HepG2 (cell line): ENCODE data around the gene B4GALT1. TPM values are rescaled to one million over a fixed set of nuclear protein-coding genes. Genes with fewer than 3 reads are reported as not detected.

ENCODE experiments used
- CAMTA2 ChIP-seq: sonication (generic); formaldehyde crosslinking; IDR thresholded peaks from 2 replicates; pipeline ENCODE4 v1.4.0; 2020; ENCODE audit warnings: mild to moderate bottlenecking, missing genetic modification reagents, borderline replicate concordance
- ELK4 ChIP-seq: sonication (generic); formaldehyde crosslinking; IDR thresholded peaks from 2 replicates; pipeline ENCODE4 v1.9.0; 2021; ENCODE audit warnings: missing genetic modification reagents, borderline replicate concordance
- FOXM1 ChIP-seq: sonication (generic); formaldehyde crosslinking; IDR thresholded peaks from 2 replicates; pipeline ENCODE4 v1.5.0; 2020; ENCODE audit warnings: missing genetic modification reagents
- HMGXB3 ChIP-seq: sonication (generic); formaldehyde crosslinking; IDR thresholded peaks from 2 replicates; pipeline ENCODE4 v1.4.0; 2020; ENCODE audit warnings: missing genetic modification reagents, borderline replicate concordance
- KLF11 ChIP-seq: IDR thresholded peaks from 2 replicates; pipeline ENCODE4 v1.6.1; 2016; ENCODE audit warnings: missing compliant biosample characterization
- NCOA5 ChIP-seq: sonication (generic); formaldehyde crosslinking; IDR thresholded peaks from 2 replicates; pipeline ENCODE4 v1.4.0; 2020; ENCODE audit warnings: missing genetic modification reagents
- RAD51 ChIP-seq: fragments of 450-650 bp; IDR thresholded peaks from 2 replicates; pipeline ENCODE4 v1.6.1; 2016; ENCODE audit warnings: borderline replicate concordance
- ZBTB4 ChIP-seq: sonication (generic); formaldehyde crosslinking; IDR thresholded peaks from 2 replicates; pipeline ENCODE4 v1.4.0; 2020; ENCODE audit warnings: missing genetic modification reagents, mild to moderate bottlenecking, borderline replicate concordance
- ZNF18 ChIP-seq: sonication (generic); formaldehyde crosslinking; IDR thresholded peaks from 2 replicates; pipeline ENCODE4 v1.8.0; 2022; ENCODE audit warnings: mild to moderate bottlenecking, missing genetic modification reagents; ENCODE audit not compliant: insufficient replicate concordance
- ZNF232 ChIP-seq: sonication (generic); formaldehyde crosslinking; IDR thresholded peaks from 2 replicates; pipeline ENCODE4 v1.4.0; 2020; ENCODE audit warnings: missing genetic modification reagents, borderline replicate concordance
- ZNF331 ChIP-seq: sonication (generic); formaldehyde crosslinking; IDR thresholded peaks from 2 replicates; pipeline ENCODE4 v1.4.0; 2020; ENCODE audit warnings: missing genetic modification reagents
- ZNF761 ChIP-seq: sonication (generic); formaldehyde crosslinking; conservative IDR thresholded peaks from 2 replicates; pipeline ENCODE4 v1.4.0; 2020; ENCODE audit warnings: mild to moderate bottlenecking, missing genetic modification reagents
- ZSCAN29 ChIP-seq: sonication (generic); formaldehyde crosslinking; conservative IDR thresholded peaks from 2 replicates; pipeline ENCODE4 v1.4.0; 2020; ENCODE audit warnings: mild to moderate bottlenecking, missing genetic modification reagents
- ZXDC ChIP-seq: sonication (generic); formaldehyde crosslinking; IDR thresholded peaks from 2 replicates; pipeline ENCODE4 v1.5.0; 2020; ENCODE audit warnings: mild to moderate bottlenecking, missing genetic modification reagents
- polyA plus RNA-seq, 8 experiments: library from polyadenylated mRNA; depleted of rRNA in 3 of 8; stranded (reverse) in 7 of 8; unstranded in 1 of 8; fragments of >200 nt; fragmentation: Illumina TruSeq in 4 of 8; extraction: Trizol in 4 of 8; gene quantifications; 2 replicates each; pipeline versions ENCODE4 v1.2.1 to v1.2.3, GENCODE V29; 2011 to 2016; ENCODE audit warnings: low read depth in 4 of 8, missing spikeins in 1 of 8, mixed read lengths in 1 of 8; ENCODE audit not compliant: insufficient read depth in 1 of 8
- total RNA-seq, 5 experiments: library from RNA; depleted of rRNA; stranded (reverse); fragments of >200 nt; fragmentation: Illumina TruSeq; extraction: Trizol; gene quantifications; 2 replicates each; pipeline ENCODE4 v1.2.3, GENCODE V29; 2016; ENCODE audit warnings: low read depth in 1 of 5

Gene B4GALT1
- total and polyA plus RNA-seq, 2 of the 13 experiments (the other 11 are each of a cell fraction or from before 2014, with no cell fraction given): 15.7 to 33.5 TPM

GRCh38 chr9:33139421-33140228 is 27.5 kb downstream of the B4GALT1 start (continued):
- TF ChIP-seq ZXDC (CRISPR knock-in tag) (peak; percentile 75; the same call in 1 of the 2 replicates), ZSCAN29 (CRISPR knock-in tag) (peak; percentile 81), ZNF18 (CRISPR knock-in tag) (no peak), ZNF761 (peak; percentile 95), ZBTB4 (CRISPR knock-in tag) (peak; percentile 90), ELK4 (CRISPR knock-in tag) (no peak), ZNF232 (peak; percentile 78; the same call in 1 of the 2 replicates), NCOA5 (CRISPR knock-in tag) (no peak), HMGXB3 (peak; percentile 71; the same call in 1 of the 2 replicates), RAD51 (no peak), FOXM1 (CRISPR knock-in tag) (no peak), KLF11 (CRISPR knock-in tag) (peak; percentile 83; the same call in 1 of the 2 replicates), CAMTA2 (no peak), ZNF331 (peak; percentile 99)
